ENCODE data around the gene ZBTB21.

The ZBTB21 gene

GRCh38 chr21:41976611-41977010 lies 33.5 kb downstream of the ZBTB21 start:
- Mint-ChIP-seq H3K27ac (no peak overlapping the region), H3K27me3 (ENCODE audit: low read depth, poor library complexity) (peaks cover 12% of the 10 kb centered on the region), H3K4me1 (peaks cover 15% of the 10 kb centered on the region), H3K9me3 (peaks cover 19% of the 10 kb centered on the region), H3K4me3 (no peak overlapping the region), H3K36me3 (ENCODE audit: low read depth) (peaks cover 5% of the 10 kb centered on the region)
- no peak for DNase-seq
- no peak for TF ChIP-seq CTCF (IDR thresholded peaks at IDR 0.05)

GRCh38 chr21:41975391-41976272 lies 34.5 kb downstream of the ZBTB21 start:
- H3K27me3 Mint-ChIP-seq (ENCODE audit: low read depth, poor library complexity), result peaks cover 12% of the 10 kb centered on the region
- H3K4me1 Mint-ChIP-seq, result peaks cover 22% of the 10 kb centered on the region
- peak; percentile 56 for DNase-seq
- no peak overlapping the region for H3K4me3 Mint-ChIP-seq
- TF ChIP-seq CTCF (IDR thresholded peaks at IDR 0.05), result no peak
- H3K36me3 Mint-ChIP-seq (ENCODE audit: low read depth), result peaks cover 5% of the 10 kb centered on the region
- H3K27ac Mint-ChIP-seq, result no peak overlapping the region
- H3K9me3 Mint-ChIP-seq, result peaks cover 22% of the 10 kb centered on the region

- DNase-seq, result no peak
- no peak overlapping the region for H3K4me3 Mint-ChIP-seq
- peaks cover 17% of the 10 kb centered on the region for H3K9me3 Mint-ChIP-seq
- no peak for TF ChIP-seq CTCF (IDR thresholded peaks at IDR 0.05)
- H3K27me3 Mint-ChIP-seq (ENCODE audit: low read depth, poor library complexity), result peaks cover 12% of the 10 kb centered on the region
- peaks cover 32% of the 10 kb centered on the region for H3K4me1 Mint-ChIP-seq
- peaks cover 5% of the 10 kb centered on the region for H3K36me3 Mint-ChIP-seq (ENCODE audit: low read depth)
- H3K27ac Mint-ChIP-seq, result no peak overlapping the region
These were observed 35.5 kb downstream of the ZBTB21 start for GRCh38 chr21:41974752-41975053.

GRCh38 chr21:41973861-41974751 lies 36.1 kb downstream of the ZBTB21 start:
- peaks cover 5% of the 10 kb centered on the region for H3K36me3 Mint-ChIP-seq (ENCODE audit: low read depth)
- H3K4me3 Mint-ChIP-seq, result no peak overlapping the region
- H3K4me1 Mint-ChIP-seq, result peaks cover 38% of the 10 kb centered on the region
- peaks cover 14% of the 10 kb centered on the region for H3K9me3 Mint-ChIP-seq
- no peak for TF ChIP-seq CTCF (IDR thresholded peaks at IDR 0.05)
- DNase-seq, result no peak
- peaks cover 9% of the 10 kb centered on the region for H3K27me3 Mint-ChIP-seq (ENCODE audit: low read depth, poor library complexity)
- peak overlapping the region; percentile 25 for H3K27ac Mint-ChIP-seq

- Mint-ChIP-seq H3K9me3 (peaks cover 11% of the 10 kb centered on the region), H3K27me3 (ENCODE audit: low read depth, poor library complexity) (peaks cover 7% of the 10 kb centered on the region), H3K4me3 (no peak overlapping the region), H3K27ac (no peak overlapping the region), H3K4me1 (peaks cover 44% of the 10 kb centered on the region), H3K36me3 (ENCODE audit: low read depth) (peaks cover 5% of the 10 kb centered on the region)
- no peak for TF ChIP-seq CTCF (IDR thresholded peaks at IDR 0.05)
- no peak for DNase-seq
These were observed 36.7 kb downstream of the ZBTB21 start for GRCh38 chr21:41973427-41973831.

All from nephron progenitor cell (in vitro differentiated cells).